Middle frontal gyrus (tissue), 1 donor: ENCODE data around the gene MAGEH1.

ENCODE experiments used
- DNase-seq: peaks from one replicate; pipeline ENCODE4 v3.0.0-alpha.2; 2015; ENCODE audit warnings: low spot score; ENCODE audit errors: extremely low spot score

The MAGEH1 gene

DNA sequence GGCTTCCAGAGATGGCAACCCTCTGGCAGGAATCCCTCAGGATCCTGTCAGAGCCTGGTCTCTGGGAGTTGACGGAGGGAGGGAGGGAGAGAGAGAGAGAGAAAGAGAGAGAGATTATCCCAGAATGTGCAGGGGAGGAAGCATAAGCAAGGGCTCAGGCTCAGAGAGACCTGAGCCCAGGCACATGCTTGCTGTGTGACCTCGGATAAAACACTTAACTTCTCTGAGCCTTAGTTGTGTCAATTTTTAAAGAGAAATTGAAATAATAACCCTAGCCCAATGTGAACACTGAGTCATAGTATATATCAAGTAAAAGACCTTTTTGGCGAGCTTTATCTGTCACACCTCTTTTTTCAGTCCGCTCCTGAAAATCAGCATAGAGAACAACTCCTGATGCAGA, 38.2 kb downstream of the MAGEH1 start:
- no peak for DNase-seq

DNA sequence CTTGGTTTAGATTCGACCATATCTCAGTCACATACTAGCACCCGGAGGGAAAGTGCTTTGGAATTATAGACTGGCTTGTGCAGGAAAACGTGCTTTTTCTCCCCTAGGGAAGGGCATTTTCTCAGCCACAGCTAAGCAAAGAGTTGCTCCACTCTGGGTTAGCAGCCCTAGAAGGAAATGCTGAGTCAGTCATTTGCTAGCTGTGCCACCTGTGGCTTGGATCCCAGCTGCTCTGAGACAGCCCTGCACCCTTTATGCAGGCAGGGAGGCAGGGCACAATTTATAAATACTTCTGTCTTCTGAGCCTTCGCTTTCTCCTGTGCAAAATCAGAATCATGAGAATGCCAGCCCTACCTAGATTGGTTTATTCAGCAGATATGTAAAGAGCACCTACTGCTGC, 39.0 kb downstream of the MAGEH1 start:
- no peak for DNase-seq
